HepG2 (cell line): Measurements from ENCODE around the gene TBX21. TPM values are rescaled to one million over a fixed set of nuclear protein-coding genes. Genes with fewer than 3 reads are reported as not detected.
A peak's percentile ranks its signal among the peaks of the same experiment; 100 is the strongest.

ENCODE experiments used
- FOXA1 ChIP-seq, 2 experiments: fragments of 450-650 bp in 1 of 2; sonication (generic) in 1 of 2; formaldehyde crosslinking in 1 of 2; IDR thresholded peaks; 2 replicates each; pipeline versions ENCODE4 v1.4.0 to v1.6.1; 2016 to 2020; ENCODE audit warnings: missing genetic modification reagents in 1 of 2
- HMGXB4 ChIP-seq, 2 experiments: sonication (generic) in 1 of 2; formaldehyde crosslinking in 1 of 2; IDR thresholded peaks; 2 replicates each; pipeline versions ENCODE4 v1.4.0 to v1.6.1; 2018 to 2020; ENCODE audit warnings: missing genetic modification reagents in 2 of 2, borderline replicate concordance in 1 of 2, low read depth in 1 of 2, mild to moderate bottlenecking in 1 of 2, missing biosample characterization in 1 of 2
- KAT8 ChIP-seq: IDR thresholded peaks from 2 replicates; pipeline ENCODE4 v1.6.1; 2016; ENCODE audit warnings: missing genetic modification reagents, missing compliant biosample characterization
- KDM4B ChIP-seq: sonication (generic); formaldehyde crosslinking; IDR thresholded peaks from 2 replicates; pipeline ENCODE4 v1.4.0; 2020; ENCODE audit warnings: missing genetic modification reagents
- KDM6A ChIP-seq: IDR thresholded peaks from 2 replicates; pipeline ENCODE4 v1.6.1; 2016; ENCODE audit warnings: low read depth
- PHF21A ChIP-seq: sonication (generic); formaldehyde crosslinking; IDR thresholded peaks from 2 replicates; pipeline ENCODE4 v1.5.0; 2020; ENCODE audit warnings: mild to moderate bottlenecking, missing genetic modification reagents
- RXRA ChIP-seq: sonication (generic); formaldehyde crosslinking; IDR thresholded peaks from 2 replicates; pipeline ENCODE4 v1.5.1; 2020; ENCODE audit warnings: missing genetic modification reagents
- SNAPC2 ChIP-seq: sonication (generic); formaldehyde crosslinking; IDR thresholded peaks from 2 replicates; pipeline ENCODE4 v1.8.1; 2022; ENCODE audit warnings: mild to moderate bottlenecking, missing genetic modification reagents
- ZNF274 ChIP-seq: sonication (generic); formaldehyde crosslinking; IDR thresholded peaks from 2 replicates; pipeline ENCODE4 v1.5.1; 2020; ENCODE audit warnings: mild to moderate bottlenecking, missing genetic modification reagents
- ZNF282 ChIP-seq: fragments of 450-650 bp; IDR thresholded peaks from 2 replicates; pipeline ENCODE4 v1.6.1; 2018; ENCODE audit not compliant: partially characterized antibody
- ZNF296 ChIP-seq: sonication (generic); formaldehyde crosslinking; conservative IDR thresholded peaks from 2 replicates; pipeline ENCODE4 v1.5.0; 2020; ENCODE audit warnings: mild to moderate bottlenecking, missing genetic modification reagents
- ZNF766 ChIP-seq: sonication (generic); formaldehyde crosslinking; IDR thresholded peaks from 2 replicates; pipeline ENCODE4 v1.5.0; 2020; ENCODE audit warnings: missing genetic modification reagents, borderline replicate concordance
- polyA plus RNA-seq, 8 experiments: library from polyadenylated mRNA; depleted of rRNA in 3 of 8; stranded (reverse) in 7 of 8; unstranded in 1 of 8; fragments of >200 nt; fragmentation: Illumina TruSeq in 4 of 8; extraction: Trizol in 4 of 8; gene quantifications; 2 replicates each; pipeline versions ENCODE4 v1.2.1 to v1.2.3, GENCODE V29; 2011 to 2016; ENCODE audit warnings: low read depth in 4 of 8, missing spikeins in 1 of 8, mixed read lengths in 1 of 8; ENCODE audit not compliant: insufficient read depth in 1 of 8
- total RNA-seq, 5 experiments: library from RNA; depleted of rRNA; stranded (reverse); fragments of >200 nt; fragmentation: Illumina TruSeq; extraction: Trizol; gene quantifications; 2 replicates each; pipeline ENCODE4 v1.2.3, GENCODE V29; 2016; ENCODE audit warnings: low read depth in 1 of 5
- TF ChIP-seq, protein P1 (sequence below): sonication (generic); formaldehyde crosslinking; IDR thresholded peaks from 2 replicates; pipeline ENCODE4 v1.8.1; 2023; ENCODE audit warnings: missing genetic modification reagents, inconsistent platforms, borderline replicate concordance
- TF ChIP-seq, protein P2 (sequence below): sonication (generic); formaldehyde crosslinking; IDR thresholded peaks from 2 replicates; pipeline ENCODE4 v1.4.0; 2020; ENCODE audit warnings: mild to moderate bottlenecking, missing genetic modification reagents, borderline replicate concordance
- TF ChIP-seq, protein P3 (sequence below): IDR thresholded peaks from 2 replicates; pipeline ENCODE4 v1.6.1; 2016; ENCODE audit warnings: missing compliant biosample characterization, missing genetic modification reagents, borderline replicate concordance
- TF ChIP-seq, protein P4 (sequence below): sonication (generic); formaldehyde crosslinking; IDR thresholded peaks from 2 replicates; pipeline ENCODE4 v1.4.0; 2020; ENCODE audit warnings: missing genetic modification reagents
- TF ChIP-seq, protein P5 (sequence below): sonication (generic); formaldehyde crosslinking; conservative IDR thresholded peaks from 2 replicates; pipeline ENCODE4 v1.8.1; 2023; ENCODE audit warnings: missing genetic modification reagents
- TF ChIP-seq, protein P6 (sequence below): sonication (generic); formaldehyde crosslinking; IDR thresholded peaks from 2 replicates; pipeline ENCODE4 v1.5.0; 2020; ENCODE audit warnings: mild to moderate bottlenecking, missing genetic modification reagents

TBX21 gene
- total and polyA plus RNA-seq, 2 of the 13 experiments (the other 11 are each of a cell fraction or from before 2014, with no cell fraction given), result not detected

DNA sequence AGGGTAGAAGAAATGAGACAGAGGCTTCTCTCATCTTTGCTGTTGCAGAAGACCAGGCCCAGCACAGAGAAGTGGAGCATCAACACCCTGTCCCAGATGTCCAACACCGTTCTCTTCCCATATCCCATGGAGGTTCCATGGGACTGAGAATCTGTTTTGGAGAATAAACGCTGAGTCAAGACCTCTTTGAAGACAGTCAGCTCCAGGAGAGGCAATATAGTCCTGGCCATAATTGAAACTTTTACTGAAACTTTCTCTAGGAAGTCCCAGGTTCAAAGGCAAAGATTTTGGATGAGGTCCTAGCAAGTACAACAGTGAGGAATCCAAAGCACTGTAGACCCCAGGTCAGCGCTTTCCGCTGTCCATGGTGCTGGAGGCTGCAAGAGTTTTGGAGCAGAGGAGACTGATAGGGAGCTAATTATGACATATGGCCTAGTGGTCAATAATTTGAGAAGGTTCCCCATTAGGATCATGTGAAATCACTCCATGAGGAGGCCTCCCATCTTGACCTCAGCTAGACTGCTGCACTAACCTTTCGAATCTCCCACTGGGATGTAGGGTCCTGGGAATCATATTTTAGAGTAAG is 52.6 kb downstream of the TBX21 start (continued):
- TF ChIP-seq, protein P1, sequence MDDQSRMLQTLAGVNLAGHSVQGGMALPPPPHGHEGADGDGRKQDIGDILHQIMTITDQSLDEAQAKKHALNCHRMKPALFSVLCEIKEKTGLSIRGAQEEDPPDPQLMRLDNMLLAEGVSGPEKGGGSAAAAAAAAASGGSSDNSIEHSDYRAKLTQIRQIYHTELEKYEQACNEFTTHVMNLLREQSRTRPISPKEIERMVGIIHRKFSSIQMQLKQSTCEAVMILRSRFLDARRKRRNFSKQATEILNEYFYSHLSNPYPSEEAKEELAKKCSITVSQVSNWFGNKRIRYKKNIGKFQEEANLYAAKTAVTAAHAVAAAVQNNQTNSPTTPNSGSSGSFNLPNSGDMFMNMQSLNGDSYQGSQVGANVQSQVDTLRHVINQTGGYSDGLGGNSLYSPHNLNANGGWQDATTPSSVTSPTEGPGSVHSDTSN (CRISPR knock-in tag), result no peak
- TF ChIP-seq, protein P2, sequence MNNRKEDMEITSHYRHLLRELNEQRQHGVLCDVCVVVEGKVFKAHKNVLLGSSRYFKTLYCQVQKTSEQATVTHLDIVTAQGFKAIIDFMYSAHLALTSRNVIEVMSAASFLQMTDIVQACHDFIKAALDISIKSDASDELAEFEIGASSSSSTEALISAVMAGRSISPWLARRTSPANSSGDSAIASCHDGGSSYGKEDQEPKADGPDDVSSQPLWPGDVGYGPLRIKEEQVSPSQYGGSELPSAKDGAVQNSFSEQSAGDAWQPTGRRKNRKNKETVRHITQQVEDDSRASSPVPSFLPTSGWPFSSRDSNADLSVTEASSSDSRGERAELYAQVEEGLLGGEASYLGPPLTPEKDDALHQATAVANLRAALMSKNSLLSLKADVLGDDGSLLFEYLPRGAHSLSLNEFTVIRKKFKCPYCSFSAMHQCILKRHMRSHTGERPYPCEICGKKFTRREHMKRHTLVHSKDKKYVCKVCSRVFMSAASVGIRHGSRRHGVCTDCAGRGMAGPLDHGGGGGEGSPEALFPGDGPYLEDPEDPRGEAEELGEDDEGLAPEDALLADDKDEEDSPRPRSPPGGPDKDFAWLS (CRISPR knock-in tag), result no peak
- TF ChIP-seq FOXA1 (IDR thresholded peaks at IDR 0.05) (no peak), FOXA1 (CRISPR knock-in tag; IDR thresholded peaks at IDR 0.05) (no peak), KDM4B (peak; percentile 79; the same call in 1 of the 2 replicates), KDM6A (CRISPR knock-in tag) (no peak), RXRA (CRISPR knock-in tag) (no peak), SNAPC2 (CRISPR knock-in tag) (no peak), ZNF274 (CRISPR knock-in tag) (no peak), PHF21A (CRISPR knock-in tag) (no peak), ZNF282 (no peak), ZNF296 (CRISPR knock-in tag) (no peak), HMGXB4 (CRISPR knock-in tag; IDR thresholded peaks at IDR 0.05; ENCODE audit: borderline replicate concordance in 1 of 2, low read depth in 1 of 2) (no peak), ZNF766 (no peak), KAT8 (CRISPR knock-in tag) (peak; percentile 46; the same call in 1 of the 2 replicates)
- TF ChIP-seq, protein P3, sequence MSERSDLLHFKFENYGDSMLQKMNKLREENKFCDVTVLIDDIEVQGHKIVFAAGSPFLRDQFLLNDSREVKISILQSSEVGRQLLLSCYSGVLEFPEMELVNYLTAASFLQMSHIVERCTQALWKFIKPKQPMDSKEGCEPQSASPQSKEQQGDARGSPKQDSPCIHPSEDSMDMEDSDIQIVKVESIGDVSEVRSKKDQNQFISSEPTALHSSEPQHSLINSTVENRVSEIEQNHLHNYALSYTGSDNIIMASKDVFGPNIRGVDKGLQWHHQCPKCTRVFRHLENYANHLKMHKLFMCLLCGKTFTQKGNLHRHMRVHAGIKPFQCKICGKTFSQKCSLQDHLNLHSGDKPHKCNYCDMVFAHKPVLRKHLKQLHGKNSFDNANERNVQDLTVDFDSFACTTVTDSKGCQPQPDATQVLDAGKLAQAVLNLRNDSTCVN (CRISPR knock-in tag), result peak; percentile 78; the same call in 1 of the 2 replicates
- TF ChIP-seq, protein P4, sequence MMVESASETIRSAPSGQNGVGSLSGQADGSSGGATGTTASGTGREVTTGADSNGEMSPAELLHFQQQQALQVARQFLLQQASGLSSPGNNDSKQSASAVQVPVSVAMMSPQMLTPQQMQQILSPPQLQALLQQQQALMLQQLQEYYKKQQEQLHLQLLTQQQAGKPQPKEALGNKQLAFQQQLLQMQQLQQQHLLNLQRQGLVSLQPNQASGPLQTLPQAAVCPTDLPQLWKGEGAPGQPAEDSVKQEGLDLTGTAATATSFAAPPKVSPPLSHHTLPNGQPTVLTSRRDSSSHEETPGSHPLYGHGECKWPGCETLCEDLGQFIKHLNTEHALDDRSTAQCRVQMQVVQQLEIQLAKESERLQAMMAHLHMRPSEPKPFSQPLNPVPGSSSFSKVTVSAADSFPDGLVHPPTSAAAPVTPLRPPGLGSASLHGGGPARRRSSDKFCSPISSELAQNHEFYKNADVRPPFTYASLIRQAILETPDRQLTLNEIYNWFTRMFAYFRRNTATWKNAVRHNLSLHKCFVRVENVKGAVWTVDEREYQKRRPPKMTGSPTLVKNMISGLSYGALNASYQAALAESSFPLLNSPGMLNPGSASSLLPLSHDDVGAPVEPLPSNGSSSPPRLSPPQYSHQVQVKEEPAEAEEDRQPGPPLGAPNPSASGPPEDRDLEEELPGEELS (CRISPR knock-in tag), result no peak
- TF ChIP-seq, protein P5, sequence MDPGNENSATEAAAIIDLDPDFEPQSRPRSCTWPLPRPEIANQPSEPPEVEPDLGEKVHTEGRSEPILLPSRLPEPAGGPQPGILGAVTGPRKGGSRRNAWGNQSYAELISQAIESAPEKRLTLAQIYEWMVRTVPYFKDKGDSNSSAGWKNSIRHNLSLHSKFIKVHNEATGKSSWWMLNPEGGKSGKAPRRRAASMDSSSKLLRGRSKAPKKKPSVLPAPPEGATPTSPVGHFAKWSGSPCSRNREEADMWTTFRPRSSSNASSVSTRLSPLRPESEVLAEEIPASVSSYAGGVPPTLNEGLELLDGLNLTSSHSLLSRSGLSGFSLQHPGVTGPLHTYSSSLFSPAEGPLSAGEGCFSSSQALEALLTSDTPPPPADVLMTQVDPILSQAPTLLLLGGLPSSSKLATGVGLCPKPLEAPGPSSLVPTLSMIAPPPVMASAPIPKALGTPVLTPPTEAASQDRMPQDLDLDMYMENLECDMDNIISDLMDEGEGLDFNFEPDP (CRISPR knock-in tag), result 0 out of 2 replicates have a peak, but pooled peaks have one; percentile 65
- TF ChIP-seq, protein P6, sequence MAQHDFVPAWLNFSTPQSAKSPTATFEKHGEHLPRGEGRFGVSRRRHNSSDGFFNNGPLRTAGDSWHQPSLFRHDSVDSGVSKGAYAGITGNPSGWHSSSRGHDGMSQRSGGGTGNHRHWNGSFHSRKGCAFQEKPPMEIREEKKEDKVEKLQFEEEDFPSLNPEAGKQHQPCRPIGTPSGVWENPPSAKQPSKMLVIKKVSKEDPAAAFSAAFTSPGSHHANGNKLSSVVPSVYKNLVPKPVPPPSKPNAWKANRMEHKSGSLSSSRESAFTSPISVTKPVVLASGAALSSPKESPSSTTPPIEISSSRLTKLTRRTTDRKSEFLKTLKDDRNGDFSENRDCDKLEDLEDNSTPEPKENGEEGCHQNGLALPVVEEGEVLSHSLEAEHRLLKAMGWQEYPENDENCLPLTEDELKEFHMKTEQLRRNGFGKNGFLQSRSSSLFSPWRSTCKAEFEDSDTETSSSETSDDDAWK, result no peak
